HepG2 (cell line): ENCODE measurements around the gene FBXL20. TPM values are rescaled to one million over a fixed set of nuclear protein-coding genes. Genes with fewer than 3 reads are reported as not detected.

Experiments used
- ATAC-seq: fragments of 200-7000 bp; cut with Tn5 transposase; 3 replicates; pipeline ENCODE4 v1.9.1; 2020; ENCODE audit warnings: mild to moderate bottlenecking, moderate library complexity
- BruUV-seq: library from RNA; stranded (reverse); fragments of 400-500 nt; replicated peaks from 2 replicates; lab custom pipeline; 2021; lab: Mats Ljungman, UMichigan
- CTCF ChIA-PET: fragments of 300-600 bp; formaldehyde crosslinking; extraction: SDS; loops from one replicate; lab custom pipeline; 2021; ENCODE audit warnings: low total read pairs, inconsistent platforms, low intra/inter-chr PET ratio; lab: Yijun Ruan, JAX
- POLR2A ChIA-PET: fragments of 350-600 bp; sonication (Branson Sonifier 250); formaldehyde crosslinking; loops from one replicate; lab custom pipeline; 2020; ENCODE audit warnings: antibody characterized with exemption, inconsistent platforms; lab: Yijun Ruan, JAX
- DNase-seq: peaks from one replicate; pipeline ENCODE4 v3.0.0-alpha.2; 2015; ENCODE audit warnings: low spot score
- FAIRE-seq: peaks from 3 replicates; lab custom pipeline; 2011; peaks lifted over from hg19 to GRCh38; lab: Jason Lieb, UNC
- H2AFZ ChIP-seq: one replicate; pipeline ENCODE4 v1.6.1; 2011; ENCODE audit warnings: low read length, inconsistent platforms
- H3K27ac ChIP-seq: fragments of 300-600 bp; 3 replicates; pipeline ENCODE4 v1.8.0; 2011; ENCODE audit warnings: mixed run types, mild to moderate bottlenecking, mixed read lengths, low read length, inconsistent platforms; ENCODE audit not compliant: insufficient read depth; ENCODE audit errors: extremely low read length
- H3K27me3 ChIP-seq, 2 experiments: fragments of 200-600 bp in 1 of 2; 2 replicates in 1 of 2; 3 replicates in 1 of 2; pipeline versions ENCODE4 v1.6.0 to v1.8.0; 2011; ENCODE audit warnings: low read length in 2 of 2, mild to moderate bottlenecking in 2 of 2, moderate library complexity in 2 of 2, inconsistent platforms in 1 of 2; ENCODE audit not compliant: insufficient read depth in 2 of 2, control insufficient read depth in 1 of 2
- H3K36me3 ChIP-seq, 2 experiments: fragments of 200-600 bp in 1 of 2; replicated peaks in 1 of 2; 2 replicates in 1 of 2; 3 replicates in 1 of 2; pipeline versions ENCODE4 v1.5.1 to v1.8.0; 2011; ENCODE audit warnings: low read length in 2 of 2, inconsistent platforms in 1 of 2; ENCODE audit not compliant: insufficient read depth in 2 of 2, control insufficient read depth in 1 of 2
- H3K4me1 ChIP-seq: 2 replicates; pipeline ENCODE4 v1.5.1; 2012; ENCODE audit warnings: low read length, inconsistent platforms; ENCODE audit not compliant: insufficient read depth
- H3K4me2 ChIP-seq: 2 replicates; pipeline ENCODE4 v1.6.0; 2011; ENCODE audit warnings: low read depth, low read length, inconsistent platforms
- H3K4me3 ChIP-seq, 3 experiments: fragments of 200-600 bp in 1 of 3; sonication (generic), shearing (Covaris generic) in 1 of 3; replicated peaks in 1 of 3; 2 replicates each; pipeline ENCODE4 v1.5.1; 2011 to 2016; ENCODE audit warnings: low read length in 3 of 3, inconsistent platforms in 2 of 3, low read depth in 2 of 3, mild to moderate bottlenecking in 2 of 3, control low read depth in 1 of 3, mixed read lengths in 1 of 3; ENCODE audit not compliant: insufficient read depth in 1 of 3
- H3K79me2 ChIP-seq: one replicate; pipeline ENCODE4 v1.6.1; 2011; ENCODE audit warnings: low read length, inconsistent platforms; ENCODE audit not compliant: insufficient read depth
- H3K9ac ChIP-seq: 2 replicates; pipeline ENCODE4 v1.6.0; 2011; ENCODE audit warnings: mild to moderate bottlenecking, low read depth, low read length, inconsistent platforms; ENCODE audit not compliant: insufficient read depth
- H3K9me3 ChIP-seq: 2 replicates; pipeline ENCODE4 v1.5.1; 2012; ENCODE audit warnings: mild to moderate bottlenecking, low read length
- H4K20me1 ChIP-seq: 2 replicates; pipeline ENCODE4 v1.6.0; 2011; ENCODE audit warnings: inconsistent platforms, mild to moderate bottlenecking, low read length, moderate library complexity; ENCODE audit not compliant: insufficient read depth
- AGO1 ChIP-seq: fragments of 200-400 bp; formaldehyde crosslinking; IDR thresholded peaks from 2 replicates; pipeline ENCODE4 v1.6.1; 2017; ENCODE audit warnings: mild to moderate bottlenecking, low read depth, low read length, moderate library complexity; ENCODE audit not compliant: poor library complexity, severe bottlenecking
- ARID3A ChIP-seq: IDR thresholded peaks from 2 replicates; pipeline ENCODE4 v1.6.1; 2012; ENCODE audit warnings: low read depth, low read length, improper control_type of control experiment
- ATAD3A ChIP-seq: sonication (generic); formaldehyde crosslinking; IDR thresholded peaks from 2 replicates; pipeline ENCODE4 v1.4.0; 2020; ENCODE audit warnings: missing genetic modification reagents
- BRD4 ChIP-seq: sonication (generic); formaldehyde crosslinking; IDR thresholded peaks from 2 replicates; pipeline ENCODE4 v1.4.0; 2020; ENCODE audit warnings: missing genetic modification reagents
- FOXJ3 ChIP-seq: sonication (generic); formaldehyde crosslinking; IDR thresholded peaks from 2 replicates; pipeline ENCODE4 v1.4.0; 2020; ENCODE audit warnings: missing genetic modification reagents, mild to moderate bottlenecking, borderline replicate concordance
- MEIS2 ChIP-seq: sonication (generic); formaldehyde crosslinking; IDR thresholded peaks from 2 replicates; pipeline ENCODE4 v1.9.0; 2021; ENCODE audit warnings: mild to moderate bottlenecking, missing genetic modification reagents
- NCOA5 ChIP-seq: sonication (generic); formaldehyde crosslinking; IDR thresholded peaks from 2 replicates; pipeline ENCODE4 v1.4.0; 2020; ENCODE audit warnings: missing genetic modification reagents
- RBAK ChIP-seq: sonication (generic); formaldehyde crosslinking; IDR thresholded peaks from 2 replicates; pipeline ENCODE4 v1.5.1; 2020; ENCODE audit warnings: mild to moderate bottlenecking, missing genetic modification reagents
- ZFYVE20 ChIP-seq: sonication (generic); formaldehyde crosslinking; IDR thresholded peaks from 2 replicates; pipeline ENCODE4 v1.8.0; 2023; ENCODE audit warnings: low read depth, mild to moderate bottlenecking, moderate library complexity, missing genetic modification reagents, borderline replicate concordance
- ZNF142 ChIP-seq: sonication (generic); formaldehyde crosslinking; IDR thresholded peaks from 2 replicates; pipeline ENCODE4 v1.4.0; 2020; ENCODE audit warnings: missing genetic modification reagents
- ZNF414 ChIP-seq: sonication (generic); formaldehyde crosslinking; IDR thresholded peaks from 2 replicates; pipeline ENCODE4 v1.5.0; 2020; ENCODE audit warnings: missing genetic modification reagents
- ZNF670 ChIP-seq: sonication (generic); formaldehyde crosslinking; IDR thresholded peaks from 2 replicates; pipeline ENCODE4 v1.8.0; 2022; ENCODE audit warnings: mild to moderate bottlenecking, missing genetic modification reagents, borderline replicate concordance
- ZNF772 ChIP-seq: sonication (generic); formaldehyde crosslinking; IDR thresholded peaks from 2 replicates; pipeline ENCODE4 v1.5.0; 2020; ENCODE audit warnings: mild to moderate bottlenecking, missing genetic modification reagents
- ZNF788 ChIP-seq: sonication (generic); formaldehyde crosslinking; IDR thresholded peaks from 2 replicates; pipeline ENCODE4 v1.5.0; 2020; ENCODE audit warnings: mild to moderate bottlenecking, missing genetic modification reagents, borderline replicate concordance
- WGBS: methylation state at CpG from one replicate; pipeline ENCODE4 v1.1.6; 2017; ENCODE audit warnings: low lambda C conversion rate; 5-methylcytosine and 5-hydroxymethylcytosine counted together
- in situ Hi-C: cut with HindIII; loops from 2 replicates; pipeline ENCODE4 v1.10.0; 2017; ENCODE audit warnings: low pct_unique_long_range_greater_than_20kb; ENCODE audit not compliant: extremely low pct_ligation_motif_present
- intact Hi-C: fragments of 100-400 bp; cut with micrococcal nuclease; formaldehyde crosslinking; loops from one replicate; pipeline ENCODE4 v1.10.0; 2022; ENCODE audit not compliant: unreplicated experiment
- polyA plus RNA-seq, 8 experiments: library from polyadenylated mRNA; depleted of rRNA in 3 of 8; stranded (reverse) in 7 of 8; unstranded in 1 of 8; fragments of >200 nt; fragmentation: Illumina TruSeq in 4 of 8; extraction: Trizol in 4 of 8; gene quantifications; 2 replicates each; pipeline versions ENCODE4 v1.2.1 to v1.2.3, GENCODE V29; 2011 to 2016; ENCODE audit warnings: low read depth in 4 of 8, missing spikeins in 1 of 8, mixed read lengths in 1 of 8; ENCODE audit not compliant: insufficient read depth in 1 of 8
- total RNA-seq, 5 experiments: library from RNA; depleted of rRNA; stranded (reverse); fragments of >200 nt; fragmentation: Illumina TruSeq; extraction: Trizol; gene quantifications; 2 replicates each; pipeline ENCODE4 v1.2.3, GENCODE V29; 2016; ENCODE audit warnings: low read depth in 1 of 5
- TF ChIP-seq, protein P1 (sequence below): sonication (generic); formaldehyde crosslinking; IDR thresholded peaks from 2 replicates; pipeline ENCODE4 v1.8.1; 2023; ENCODE audit warnings: missing genetic modification reagents, inconsistent platforms, borderline replicate concordance

The FBXL20 gene
- total and polyA plus RNA-seq, 2 of the 13 experiments (the other 11 are each of a cell fraction or from before 2014, with no cell fraction given), result 10.2 to 10.3 TPM

DNA sequence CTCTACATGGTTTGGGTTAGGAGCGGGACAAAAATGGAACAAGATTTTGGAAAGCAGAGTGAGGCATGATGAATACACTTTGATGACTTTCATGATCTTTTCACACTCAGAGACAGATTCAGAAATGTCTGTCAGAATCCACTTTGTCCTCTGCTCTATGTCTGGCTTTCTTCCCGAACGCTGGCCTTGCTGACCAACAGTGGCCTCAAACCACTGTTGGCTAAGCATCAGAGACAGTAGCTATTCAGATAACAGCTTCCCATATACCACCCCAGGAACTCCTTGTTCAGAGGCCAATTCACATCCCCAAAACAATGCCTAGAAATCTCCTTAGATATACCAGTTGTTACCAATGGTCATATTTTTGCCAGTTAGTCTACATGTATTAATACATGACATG is 40.9 kb downstream of the FBXL20 start (continued):
- TF ChIP-seq ZNF414 (CRISPR knock-in tag) (no peak), FOXJ3 (CRISPR knock-in tag) (no peak), AGO1 (no peak), RBAK (CRISPR knock-in tag) (no peak), ZNF788 (no peak), ATAD3A (CRISPR knock-in tag) (no peak), MEIS2 (CRISPR knock-in tag) (no peak), NCOA5 (no peak)
- TF ChIP-seq, protein P1, sequence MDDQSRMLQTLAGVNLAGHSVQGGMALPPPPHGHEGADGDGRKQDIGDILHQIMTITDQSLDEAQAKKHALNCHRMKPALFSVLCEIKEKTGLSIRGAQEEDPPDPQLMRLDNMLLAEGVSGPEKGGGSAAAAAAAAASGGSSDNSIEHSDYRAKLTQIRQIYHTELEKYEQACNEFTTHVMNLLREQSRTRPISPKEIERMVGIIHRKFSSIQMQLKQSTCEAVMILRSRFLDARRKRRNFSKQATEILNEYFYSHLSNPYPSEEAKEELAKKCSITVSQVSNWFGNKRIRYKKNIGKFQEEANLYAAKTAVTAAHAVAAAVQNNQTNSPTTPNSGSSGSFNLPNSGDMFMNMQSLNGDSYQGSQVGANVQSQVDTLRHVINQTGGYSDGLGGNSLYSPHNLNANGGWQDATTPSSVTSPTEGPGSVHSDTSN (CRISPR knock-in tag), result no peak
- TF ChIP-seq, all 625 proteins: peak for 0

- Histone ChIP-seq H3K4me1 (peaks cover 20% of the 10 kb centered on the region), H3K9ac (no peak overlapping the region), H3K27me3 (no peaks in the 10 kb centered on the region), H3K79me2 (peaks cover 3% of the 10 kb centered on the region), H3K36me3 (no peaks in the 10 kb centered on the region), H2AFZ (no peak overlapping the region), H3K9me3 (no peaks in the 10 kb centered on the region), H3K4me2 (no peak overlapping the region), H3K4me3 (no peak overlapping the region), H3K27ac (no peak overlapping the region), H4K20me1 (peaks cover 17% of the 10 kb centered on the region; the same call in 1 of the 2 replicates)
- ATAC-seq, result no peak
- FAIRE-seq, result no peak
- 100% methylated on average over 1 of the region's 1 CpG for WGBS
- no peak for DNase-seq
- in situ Hi-C loops (no loop called here), intact Hi-C loops (loop anchor here (5.0 kb wide), 1 partner anchor 63 kb away; no protein-coding TSS in a partner anchor)
- BruUV-seq, result no TSS peak
- CTCF ChIA-PET, result no interaction called here
- POLR2A ChIA-PET, result no interaction called here
- TF ChIP-seq ZFYVE20 (CRISPR knock-in tag) (no peak), BRD4 (CRISPR knock-in tag) (no peak), ZNF142 (CRISPR knock-in tag) (no peak), ARID3A (no peak), ZNF670 (CRISPR knock-in tag) (no peak), ZNF772 (CRISPR knock-in tag) (no peak)
Observed at GRCh38 chr17:39359994-39360393, 41.4 kb downstream of the FBXL20 start.
